Measurements from ENCODE around the gene EYS.

GRCh38 chr6:65149841-65150240 is 557.2 kb downstream of the EYS start:
- TF ChIP-seq CTCF (IDR thresholded peaks at IDR 0.05) (no peak), POLR2A (IDR thresholded peaks at IDR 0.05) (no peak), POLR2AphosphoS5 (IDR thresholded peaks at IDR 0.05) (no peak), EP300 (IDR thresholded peaks at IDR 0.05) (no peak)

All from stomach (tissue), 4 donors.